H1 (cell line): ENCODE results near the gene SSTR1.

ENCODE experiments used
- EP300 ChIP-seq, 2 experiments: IDR thresholded peaks; 1 replicate in 1 of 2; 2 replicates in 1 of 2; pipeline ENCODE4 v1.6.1; 2011 to 2012; ENCODE audit warnings: low read depth in 2 of 2, low read length in 2 of 2, mild to moderate bottlenecking in 2 of 2, borderline replicate concordance in 1 of 2, inconsistent platforms in 1 of 2, moderate library complexity in 1 of 2
- EZH2 ChIP-seq: fragments of 200-600 bp; sonication (generic); IDR thresholded peaks from 2 replicates; pipeline ENCODE4 v1.7.1; 2012; ENCODE audit warnings: low read depth, mild to moderate bottlenecking, moderate library complexity, low read length, inconsistent platforms; ENCODE audit not compliant: severe bottlenecking
- HDAC6 ChIP-seq: IDR thresholded peaks from one replicate; pipeline ENCODE4 v1.7.1; 2012; ENCODE audit warnings: low read depth, mild to moderate bottlenecking, inconsistent platforms, low read length, moderate library complexity
- JUN ChIP-seq: IDR thresholded peaks from 2 replicates; pipeline ENCODE4 v1.6.1; 2011; ENCODE audit warnings: low read depth, mild to moderate bottlenecking, improper control_type of control experiment, low read length
- JUND ChIP-seq: IDR thresholded peaks from 2 replicates; pipeline ENCODE4 v1.6.1; 2011; ENCODE audit warnings: mild to moderate bottlenecking, improper control_type of control experiment, low read length
- NRF1 ChIP-seq: IDR thresholded peaks from 2 replicates; pipeline ENCODE4 v1.6.1; 2011; ENCODE audit warnings: mild to moderate bottlenecking, low read depth, low read length, improper control_type of control experiment
- PHF8 ChIP-seq: fragments of 200-600 bp; sonication (generic); conservative IDR thresholded peaks from 2 replicates; pipeline ENCODE4 v1.7.1; 2012; ENCODE audit warnings: low read depth, mild to moderate bottlenecking, inconsistent platforms, low read length, moderate library complexity
- POLR2A ChIP-seq, 2 experiments: IDR thresholded peaks; 1 replicate in 1 of 2; 2 replicates in 1 of 2; pipeline ENCODE4 v1.6.1; 2011; ENCODE audit warnings: low read depth in 2 of 2, low read length in 2 of 2, mild to moderate bottlenecking in 2 of 2; ENCODE audit errors: control extremely low read depth in 1 of 2
- SUZ12 ChIP-seq: fragments of 200-600 bp; sonication (generic); IDR thresholded peaks from 2 replicates; pipeline ENCODE4 v1.6.1; 2012; ENCODE audit warnings: mild to moderate bottlenecking, inconsistent platforms, low read length, moderate library complexity, mixed read lengths
- TAF1 ChIP-seq: IDR thresholded peaks from 2 replicates; pipeline ENCODE4 v1.6.1; 2011; ENCODE audit warnings: mild to moderate bottlenecking, low read depth, low read length
- TBP ChIP-seq: IDR thresholded peaks from 2 replicates; pipeline ENCODE4 v1.6.1; 2011; ENCODE audit warnings: low read depth, low read length, improper control_type of control experiment
- YY1 ChIP-seq: IDR thresholded peaks from 2 replicates; pipeline ENCODE4 v1.6.1; 2011; ENCODE audit warnings: low read depth, mild to moderate bottlenecking, low read length
- TF ChIP-seq, protein P1 (sequence below), 3 experiments: IDR thresholded peaks; 1 replicate in 2 of 3; 2 replicates in 1 of 3; pipeline versions ENCODE4 v1.5.1 to v1.6.1; 2011; ENCODE audit warnings: low read length in 3 of 3, mild to moderate bottlenecking in 3 of 3, inconsistent platforms in 2 of 3, low read depth in 1 of 3, moderate library complexity in 1 of 3; ENCODE audit not compliant: insufficient read depth in 1 of 3; ENCODE audit errors: control extremely low read depth in 1 of 3

DNA sequence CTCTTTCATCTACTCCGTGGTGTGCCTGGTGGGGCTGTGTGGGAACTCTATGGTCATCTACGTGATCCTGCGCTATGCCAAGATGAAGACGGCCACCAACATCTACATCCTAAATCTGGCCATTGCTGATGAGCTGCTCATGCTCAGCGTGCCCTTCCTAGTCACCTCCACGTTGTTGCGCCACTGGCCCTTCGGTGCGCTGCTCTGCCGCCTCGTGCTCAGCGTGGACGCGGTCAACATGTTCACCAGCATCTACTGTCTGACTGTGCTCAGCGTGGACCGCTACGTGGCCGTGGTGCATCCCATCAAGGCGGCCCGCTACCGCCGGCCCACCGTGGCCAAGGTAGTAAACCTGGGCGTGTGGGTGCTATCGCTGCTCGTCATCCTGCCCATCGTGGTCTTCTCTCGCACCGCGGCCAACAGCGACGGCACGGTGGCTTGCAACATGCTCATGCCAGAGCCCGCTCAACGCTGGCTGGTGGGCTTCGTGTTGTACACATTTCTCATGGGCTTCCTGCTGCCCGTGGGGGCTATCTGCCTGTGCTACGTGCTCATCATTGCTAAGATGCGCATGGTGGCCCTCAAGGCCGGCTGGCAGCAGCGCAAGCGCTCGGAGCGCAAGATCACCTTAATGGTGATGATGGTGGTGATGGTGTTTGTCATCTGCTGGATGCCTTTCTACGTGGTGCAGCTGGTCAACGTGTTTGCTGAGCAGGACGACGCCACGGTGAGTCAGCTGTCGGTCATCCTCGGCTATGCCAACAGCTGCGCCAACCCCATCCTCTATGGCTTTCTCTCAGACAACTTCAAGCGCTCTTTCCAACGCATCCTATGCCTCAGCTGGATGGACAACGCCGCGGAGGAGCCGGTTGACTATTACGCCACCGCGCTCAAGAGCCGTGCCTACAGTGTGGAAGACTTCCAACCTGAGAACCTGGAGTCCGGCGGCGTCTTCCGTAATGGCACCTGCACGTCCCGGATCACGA lies 2.2 kb downstream of the SSTR1 start:
- TF ChIP-seq EP300 (IDR thresholded peaks at IDR 0.05; ENCODE audit: borderline replicate concordance in 1 of 2, low read depth in 2 of 2, low read length in 2 of 2) (no peak), SUZ12 (no peak), POLR2A (IDR thresholded peaks at IDR 0.05; ENCODE audit: control extremely low read depth in 1 of 2, low read depth in 2 of 2, low read length in 2 of 2) (no peak), JUND (no peak), TAF1 (no peak), EZH2 (no peak), TBP (no peak), NRF1 (no peak), YY1 (no peak), JUN (no peak), HDAC6 (no peak), PHF8 (no peak)
- TF ChIP-seq, protein P1, sequence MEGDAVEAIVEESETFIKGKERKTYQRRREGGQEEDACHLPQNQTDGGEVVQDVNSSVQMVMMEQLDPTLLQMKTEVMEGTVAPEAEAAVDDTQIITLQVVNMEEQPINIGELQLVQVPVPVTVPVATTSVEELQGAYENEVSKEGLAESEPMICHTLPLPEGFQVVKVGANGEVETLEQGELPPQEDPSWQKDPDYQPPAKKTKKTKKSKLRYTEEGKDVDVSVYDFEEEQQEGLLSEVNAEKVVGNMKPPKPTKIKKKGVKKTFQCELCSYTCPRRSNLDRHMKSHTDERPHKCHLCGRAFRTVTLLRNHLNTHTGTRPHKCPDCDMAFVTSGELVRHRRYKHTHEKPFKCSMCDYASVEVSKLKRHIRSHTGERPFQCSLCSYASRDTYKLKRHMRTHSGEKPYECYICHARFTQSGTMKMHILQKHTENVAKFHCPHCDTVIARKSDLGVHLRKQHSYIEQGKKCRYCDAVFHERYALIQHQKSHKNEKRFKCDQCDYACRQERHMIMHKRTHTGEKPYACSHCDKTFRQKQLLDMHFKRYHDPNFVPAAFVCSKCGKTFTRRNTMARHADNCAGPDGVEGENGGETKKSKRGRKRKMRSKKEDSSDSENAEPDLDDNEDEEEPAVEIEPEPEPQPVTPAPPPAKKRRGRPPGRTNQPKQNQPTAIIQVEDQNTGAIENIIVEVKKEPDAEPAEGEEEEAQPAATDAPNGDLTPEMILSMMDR (IDR thresholded peaks at IDR 0.05; ENCODE audit: control extremely low read depth in 1 of 3, insufficient read depth in 1 of 3, low read depth in 1 of 3, low read length in 3 of 3), result no peak
